ENCODE data around the gene PILRA. TPM values are rescaled to one million over a fixed set of nuclear protein-coding genes. Genes with fewer than 3 reads are reported as not detected.
A peak's percentile ranks its signal among the peaks of the same experiment; 100 is the strongest.

PILRA gene
- total and polyA plus RNA-seq, 2 of the 13 experiments (the other 11 are each of a cell fraction or from before 2014, with no cell fraction given) = 0.13 to 1.3 TPM

DNA sequence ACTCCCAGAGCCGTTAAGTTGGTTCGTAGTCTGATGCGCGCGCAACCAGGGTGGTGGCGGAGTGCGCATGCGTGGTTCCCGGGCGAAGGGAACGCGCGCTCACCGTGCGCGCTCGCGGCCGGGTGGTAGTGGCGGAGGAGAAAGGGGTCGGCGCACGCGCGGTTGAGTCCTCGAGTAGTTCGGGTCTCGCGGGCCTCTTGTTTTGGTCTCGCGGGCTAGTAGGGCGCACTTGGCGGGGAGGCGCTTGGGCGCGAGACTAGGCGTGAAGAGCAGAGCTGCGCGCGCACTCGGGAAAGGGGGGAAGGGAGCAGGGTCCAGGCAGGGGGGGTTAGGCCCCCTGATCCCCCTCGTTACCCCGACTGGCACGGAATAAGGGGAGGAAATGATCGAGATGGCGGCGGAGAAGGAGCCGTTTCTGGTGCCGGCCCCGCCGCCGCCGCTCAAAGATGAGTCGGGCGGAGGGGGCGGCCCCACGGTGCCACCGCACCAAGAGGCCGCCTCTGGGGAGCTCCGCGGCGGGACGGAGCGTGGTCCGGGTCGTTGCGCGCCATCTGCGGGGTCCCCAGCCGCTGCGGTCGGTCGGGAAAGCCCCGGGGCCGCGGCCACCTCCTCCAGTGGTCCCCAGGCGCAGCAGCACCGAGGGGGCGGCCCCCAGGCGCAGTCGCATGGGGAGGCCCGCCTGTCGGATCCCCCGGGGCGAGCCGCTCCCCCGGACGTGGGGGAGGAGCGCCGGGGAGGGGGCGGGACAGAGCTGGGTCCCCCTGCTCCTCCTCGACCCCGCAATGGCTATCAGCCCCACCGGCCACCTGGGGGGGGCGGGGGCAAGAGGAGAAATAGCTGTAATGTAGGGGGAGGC is 56.6 kb downstream of the PILRA start, which contains the start of gene MEPCE (continued):
- TF ChIP-seq, protein P1, sequence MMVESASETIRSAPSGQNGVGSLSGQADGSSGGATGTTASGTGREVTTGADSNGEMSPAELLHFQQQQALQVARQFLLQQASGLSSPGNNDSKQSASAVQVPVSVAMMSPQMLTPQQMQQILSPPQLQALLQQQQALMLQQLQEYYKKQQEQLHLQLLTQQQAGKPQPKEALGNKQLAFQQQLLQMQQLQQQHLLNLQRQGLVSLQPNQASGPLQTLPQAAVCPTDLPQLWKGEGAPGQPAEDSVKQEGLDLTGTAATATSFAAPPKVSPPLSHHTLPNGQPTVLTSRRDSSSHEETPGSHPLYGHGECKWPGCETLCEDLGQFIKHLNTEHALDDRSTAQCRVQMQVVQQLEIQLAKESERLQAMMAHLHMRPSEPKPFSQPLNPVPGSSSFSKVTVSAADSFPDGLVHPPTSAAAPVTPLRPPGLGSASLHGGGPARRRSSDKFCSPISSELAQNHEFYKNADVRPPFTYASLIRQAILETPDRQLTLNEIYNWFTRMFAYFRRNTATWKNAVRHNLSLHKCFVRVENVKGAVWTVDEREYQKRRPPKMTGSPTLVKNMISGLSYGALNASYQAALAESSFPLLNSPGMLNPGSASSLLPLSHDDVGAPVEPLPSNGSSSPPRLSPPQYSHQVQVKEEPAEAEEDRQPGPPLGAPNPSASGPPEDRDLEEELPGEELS (CRISPR knock-in tag; IDR thresholded peaks at IDR 0.05) = no peak
- TF ChIP-seq, protein P2, sequence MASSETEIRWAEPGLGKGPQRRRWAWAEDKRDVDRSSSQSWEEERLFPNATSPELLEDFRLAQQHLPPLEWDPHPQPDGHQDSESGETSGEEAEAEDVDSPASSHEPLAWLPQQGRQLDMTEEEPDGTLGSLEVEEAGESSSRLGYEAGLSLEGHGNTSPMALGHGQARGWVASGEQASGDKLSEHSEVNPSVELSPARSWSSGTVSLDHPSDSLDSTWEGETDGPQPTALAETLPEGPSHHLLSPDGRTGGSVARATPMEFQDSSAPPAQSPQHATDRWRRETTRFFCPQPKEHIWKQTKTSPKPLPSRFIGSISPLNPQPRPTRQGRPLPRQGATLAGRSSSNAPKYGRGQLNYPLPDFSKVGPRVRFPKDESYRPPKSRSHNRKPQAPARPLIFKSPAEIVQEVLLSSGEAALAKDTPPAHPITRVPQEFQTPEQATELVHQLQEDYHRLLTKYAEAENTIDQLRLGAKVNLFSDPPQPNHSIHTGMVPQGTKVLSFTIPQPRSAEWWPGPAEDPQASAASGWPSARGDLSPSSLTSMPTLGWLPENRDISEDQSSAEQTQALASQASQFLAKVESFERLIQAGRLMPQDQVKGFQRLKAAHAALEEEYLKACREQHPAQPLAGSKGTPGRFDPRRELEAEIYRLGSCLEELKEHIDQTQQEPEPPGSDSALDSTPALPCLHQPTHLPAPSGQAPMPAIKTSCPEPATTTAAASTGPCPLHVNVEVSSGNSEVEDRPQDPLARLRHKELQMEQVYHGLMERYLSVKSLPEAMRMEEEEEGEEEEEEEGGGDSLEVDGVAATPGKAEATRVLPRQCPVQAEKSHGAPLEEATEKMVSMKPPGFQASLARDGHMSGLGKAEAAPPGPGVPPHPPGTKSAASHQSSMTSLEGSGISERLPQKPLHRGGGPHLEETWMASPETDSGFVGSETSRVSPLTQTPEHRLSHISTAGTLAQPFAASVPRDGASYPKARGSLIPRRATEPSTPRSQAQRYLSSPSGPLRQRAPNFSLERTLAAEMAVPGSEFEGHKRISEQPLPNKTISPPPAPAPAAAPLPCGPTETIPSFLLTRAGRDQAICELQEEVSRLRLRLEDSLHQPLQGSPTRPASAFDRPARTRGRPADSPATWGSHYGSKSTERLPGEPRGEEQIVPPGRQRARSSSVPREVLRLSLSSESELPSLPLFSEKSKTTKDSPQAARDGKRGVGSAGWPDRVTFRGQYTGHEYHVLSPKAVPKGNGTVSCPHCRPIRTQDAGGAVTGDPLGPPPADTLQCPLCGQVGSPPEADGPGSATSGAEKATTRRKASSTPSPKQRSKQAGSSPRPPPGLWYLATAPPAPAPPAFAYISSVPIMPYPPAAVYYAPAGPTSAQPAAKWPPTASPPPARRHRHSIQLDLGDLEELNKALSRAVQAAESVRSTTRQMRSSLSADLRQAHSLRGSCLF (CRISPR knock-in tag; IDR thresholded peaks at IDR 0.05; ENCODE audit: borderline replicate concordance) = no peak
- TF ChIP-seq ZNF20 (CRISPR knock-in tag; IDR thresholded peaks at IDR 0.05) (no peak), STAG1 (CRISPR knock-in tag; IDR thresholded peaks at IDR 0.05) (no peak), HOXA3 (CRISPR knock-in tag; IDR thresholded peaks at IDR 0.05) (peak; percentile 32; the same call in 1 of the 2 replicates), ZNF550 (CRISPR knock-in tag; IDR thresholded peaks at IDR 0.05; ENCODE audit: borderline replicate concordance) (0 out of 2 replicates have a peak, but pooled peaks have one; percentile 30), HOXD1 (CRISPR knock-in tag; IDR thresholded peaks at IDR 0.05) (no peak), TRIM24 (CRISPR knock-in tag; IDR thresholded peaks at IDR 0.05) (no peak), FOXJ3 (CRISPR knock-in tag; IDR thresholded peaks at IDR 0.05; ENCODE audit: borderline replicate concordance) (no peak), GTF2F1 (IDR thresholded peaks at IDR 0.05; ENCODE audit: low read length) (no peak), SNRNP70 (IDR thresholded peaks at IDR 0.05; ENCODE audit: low read depth, low read length) (no peak)
- TF ChIP-seq, protein P3, sequence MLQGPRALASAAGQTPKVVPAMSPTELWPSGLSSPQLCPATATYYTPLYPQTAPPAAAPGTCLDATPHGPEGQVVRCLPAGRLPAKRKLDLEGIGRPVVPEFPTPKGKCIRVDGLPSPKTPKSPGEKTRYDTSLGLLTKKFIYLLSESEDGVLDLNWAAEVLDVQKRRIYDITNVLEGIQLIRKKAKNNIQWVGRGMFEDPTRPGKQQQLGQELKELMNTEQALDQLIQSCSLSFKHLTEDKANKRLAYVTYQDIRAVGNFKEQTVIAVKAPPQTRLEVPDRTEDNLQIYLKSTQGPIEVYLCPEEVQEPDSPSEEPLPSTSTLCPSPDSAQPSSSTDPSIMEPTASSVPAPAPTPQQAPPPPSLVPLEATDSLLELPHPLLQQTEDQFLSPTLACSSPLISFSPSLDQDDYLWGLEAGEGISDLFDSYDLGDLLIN (CRISPR knock-in tag; IDR thresholded peaks at IDR 0.05; ENCODE audit: borderline replicate concordance) = no peak
- TF ChIP-seq, protein P4, sequence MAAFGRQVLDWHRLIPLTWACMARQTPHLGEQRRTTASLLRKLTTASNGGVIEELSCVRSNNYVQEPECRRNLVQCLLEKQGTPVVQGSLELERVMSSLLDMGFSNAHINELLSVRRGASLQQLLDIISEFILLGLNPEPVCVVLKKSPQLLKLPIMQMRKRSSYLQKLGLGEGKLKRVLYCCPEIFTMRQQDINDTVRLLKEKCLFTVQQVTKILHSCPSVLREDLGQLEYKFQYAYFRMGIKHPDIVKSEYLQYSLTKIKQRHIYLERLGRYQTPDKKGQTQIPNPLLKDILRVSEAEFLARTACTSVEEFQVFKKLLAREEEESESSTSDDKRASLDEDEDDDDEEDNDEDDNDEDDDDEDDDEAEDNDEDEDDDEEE (CRISPR knock-in tag; IDR thresholded peaks at IDR 0.05) = peak; percentile 93

Measured in HepG2 (cell line).